ENCODE results near the gene PCYT1B.

- TF ChIP-seq, protein P1, sequence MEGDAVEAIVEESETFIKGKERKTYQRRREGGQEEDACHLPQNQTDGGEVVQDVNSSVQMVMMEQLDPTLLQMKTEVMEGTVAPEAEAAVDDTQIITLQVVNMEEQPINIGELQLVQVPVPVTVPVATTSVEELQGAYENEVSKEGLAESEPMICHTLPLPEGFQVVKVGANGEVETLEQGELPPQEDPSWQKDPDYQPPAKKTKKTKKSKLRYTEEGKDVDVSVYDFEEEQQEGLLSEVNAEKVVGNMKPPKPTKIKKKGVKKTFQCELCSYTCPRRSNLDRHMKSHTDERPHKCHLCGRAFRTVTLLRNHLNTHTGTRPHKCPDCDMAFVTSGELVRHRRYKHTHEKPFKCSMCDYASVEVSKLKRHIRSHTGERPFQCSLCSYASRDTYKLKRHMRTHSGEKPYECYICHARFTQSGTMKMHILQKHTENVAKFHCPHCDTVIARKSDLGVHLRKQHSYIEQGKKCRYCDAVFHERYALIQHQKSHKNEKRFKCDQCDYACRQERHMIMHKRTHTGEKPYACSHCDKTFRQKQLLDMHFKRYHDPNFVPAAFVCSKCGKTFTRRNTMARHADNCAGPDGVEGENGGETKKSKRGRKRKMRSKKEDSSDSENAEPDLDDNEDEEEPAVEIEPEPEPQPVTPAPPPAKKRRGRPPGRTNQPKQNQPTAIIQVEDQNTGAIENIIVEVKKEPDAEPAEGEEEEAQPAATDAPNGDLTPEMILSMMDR (IDR thresholded peaks at IDR 0.05) = no peak
- TF ChIP-seq POLR2AphosphoS5 (IDR thresholded peaks at IDR 0.05) (no peak), POLR2A (IDR thresholded peaks at IDR 0.05) (no peak)
Observed at GRCh38 chrX:24607616-24608015, 39.5 kb downstream of the PCYT1B start.

All from transverse colon (tissue), 4 donors.